Thyroid gland (tissue), 4 donors: ENCODE data around the gene CPLX1.

Experiments
- POLR2A ChIP-seq, 2 donors: fragments of 450-650 bp; IDR thresholded peaks; one replicate each; pipeline ENCODE4 v1.6.1; 2017; ENCODE audit warnings: antibody characterized with exemption in 2 of 2, mild to moderate bottlenecking in 2 of 2, moderate library complexity in 1 of 2
- TF ChIP-seq, protein P1 (sequence below), 6 experiments: fragments of 200-600 bp in 3 of 6; fragments of 450-650 bp in 3 of 6; sonication (generic) in 3 of 6; IDR thresholded peaks; one replicate each; pipeline ENCODE4 v1.5.1; 2016 to 2019; ENCODE audit warnings: antibody characterized with exemption in 6 of 6, mild to moderate bottlenecking in 2 of 6, inconsistent platforms in 1 of 6, moderate library complexity in 1 of 6

- TF ChIP-seq, protein P1, sequence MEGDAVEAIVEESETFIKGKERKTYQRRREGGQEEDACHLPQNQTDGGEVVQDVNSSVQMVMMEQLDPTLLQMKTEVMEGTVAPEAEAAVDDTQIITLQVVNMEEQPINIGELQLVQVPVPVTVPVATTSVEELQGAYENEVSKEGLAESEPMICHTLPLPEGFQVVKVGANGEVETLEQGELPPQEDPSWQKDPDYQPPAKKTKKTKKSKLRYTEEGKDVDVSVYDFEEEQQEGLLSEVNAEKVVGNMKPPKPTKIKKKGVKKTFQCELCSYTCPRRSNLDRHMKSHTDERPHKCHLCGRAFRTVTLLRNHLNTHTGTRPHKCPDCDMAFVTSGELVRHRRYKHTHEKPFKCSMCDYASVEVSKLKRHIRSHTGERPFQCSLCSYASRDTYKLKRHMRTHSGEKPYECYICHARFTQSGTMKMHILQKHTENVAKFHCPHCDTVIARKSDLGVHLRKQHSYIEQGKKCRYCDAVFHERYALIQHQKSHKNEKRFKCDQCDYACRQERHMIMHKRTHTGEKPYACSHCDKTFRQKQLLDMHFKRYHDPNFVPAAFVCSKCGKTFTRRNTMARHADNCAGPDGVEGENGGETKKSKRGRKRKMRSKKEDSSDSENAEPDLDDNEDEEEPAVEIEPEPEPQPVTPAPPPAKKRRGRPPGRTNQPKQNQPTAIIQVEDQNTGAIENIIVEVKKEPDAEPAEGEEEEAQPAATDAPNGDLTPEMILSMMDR (IDR thresholded peaks at IDR 0.05): no peak
- TF ChIP-seq POLR2A (IDR thresholded peaks at IDR 0.05): no peak
Observed at GRCh38 chr4:743463-744211, 82.3 kb downstream of the CPLX1 start.
